Metanephros (tissue), 2 donors: ENCODE results near the gene PAIP2B. TPM values are rescaled to one million over a fixed set of nuclear protein-coding genes. Genes with fewer than 3 reads are reported as not detected.

ENCODE experiments used
- small RNA-seq: library from RNA; depleted of rRNA; stranded (forward); fragments of <200 nt; gene quantifications from one replicate; pipeline ENCODE3, GENCODE V24; 2014; ENCODE audit warnings: low replicate concordance
- total RNA-seq: library from RNA; depleted of rRNA; stranded (reverse); fragments of >200 nt; gene quantifications from one replicate; pipeline ENCODE4 v1.2.3, GENCODE V29; 2014

PAIP2B gene, protein sequence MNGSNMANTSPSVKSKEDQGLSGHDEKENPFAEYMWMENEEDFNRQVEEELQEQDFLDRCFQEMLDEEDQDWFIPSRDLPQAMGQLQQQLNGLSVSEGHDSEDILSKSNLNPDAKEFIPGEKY
- total RNA-seq, result 15.8 TPM

DNA sequence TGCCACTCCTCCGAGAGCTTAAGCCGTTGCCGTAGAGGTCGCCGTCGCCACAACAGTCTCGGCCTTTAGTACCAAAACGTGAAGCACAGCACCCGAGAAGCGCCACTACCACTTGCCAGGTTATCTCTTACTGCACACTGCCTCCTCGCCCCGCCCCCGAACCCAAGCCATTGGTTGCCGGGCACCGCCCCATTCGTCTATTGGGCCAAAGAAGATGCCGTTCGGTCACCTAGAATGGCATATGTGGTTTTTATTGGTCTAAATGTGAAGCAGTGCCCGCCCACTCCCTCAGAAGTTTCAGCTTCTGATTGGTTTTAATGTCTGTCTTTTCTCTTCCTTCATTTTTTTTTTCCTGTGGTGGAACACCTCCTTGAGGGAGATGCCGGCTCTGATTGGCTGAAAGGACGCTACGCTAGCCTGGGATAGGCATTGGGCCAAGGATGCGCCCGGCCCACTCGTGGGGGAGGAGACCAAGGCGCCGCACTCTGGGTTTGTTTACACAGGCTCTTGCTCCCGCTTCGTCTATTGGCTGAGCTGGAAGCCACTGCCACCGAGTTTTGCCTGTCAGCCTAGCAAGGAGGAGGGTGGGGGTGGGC is at the start of gene PAIP2B:
Gene PAIP2B (minus strand): TSS at position 139 of the 596 bp plus-strand sequence. CDS start 24,514 bp downstream, outside the sequence.

Small RNA genes lying within 50 kb of the gene (small RNA-seq; reads per million reads assigned to genes)
- gene AC007881.1, result not detected

Other genes starting within 250 kb of the PAIP2B start
- 0.41 TPM for gene ANKRD53, start 248.5 kb downstream of the PAIP2B start, total RNA-seq
- gene TEX261, start 232.2 kb downstream of the PAIP2B start, total RNA-seq, result 33.7 TPM
- gene NAGK, start 158.5 kb downstream of the PAIP2B start, total RNA-seq, result 50.1 TPM
- 30.0 TPM for gene MCEE, start 96.9 kb downstream of the PAIP2B start, total RNA-seq
- gene MPHOSPH10, start 96.5 kb downstream of the PAIP2B start, total RNA-seq, result 12.4 TPM
- 200 TPM for gene ZNF638, start 104.7 kb upstream of the PAIP2B start, total RNA-seq
- 51.5 TPM for gene DYSF, start 226.5 kb upstream of the PAIP2B start, total RNA-seq